Activated naive CD4-positive, alpha-beta T cell treated with Interleukin-2 at 50 U/mL for 16 hours (primary cell): Measurements from ENCODE around the gene ZDHHC18.
"Not testable (repeated sequence)": the region's sequence is repeated elsewhere in the genome, so short reads cannot be mapped to it uniquely, and the experiment has no call there.

Experiments used
- DNase-seq: peaks from one replicate; pipeline ENCODE4 v3.0.0-alpha.2; 2020

The ZDHHC18 gene

GRCh38 chr1:26862781-26863684, 36.5 kb downstream of the ZDHHC18 start, which contains the start of gene SFN:
Gene SFN (plus strand): TSS chr1:26863149. CDS start chr1:26863213, 64 bp downstream.
- peak; percentile 55 for DNase-seq

- no peak for DNase-seq
Measured at GRCh38 chr1:26863685-26864077, 37.2 kb downstream of the ZDHHC18 start.

GRCh38 chr1:26864610-26865480, 38.4 kb downstream of the ZDHHC18 start:
- peak; percentile 95 for DNase-seq

GRCh38 chr1:26873097-26873496, 46.6 kb downstream of the ZDHHC18 start:
- not testable (repeated sequence) for DNase-seq

- DNase-seq = no peak
Measured at GRCh38 chr1:26874896-26875295, 48.4 kb downstream of the ZDHHC18 start.

- DNase-seq = no peak
Measured at GRCh38 chr1:26877326-26877725, 50.8 kb downstream of the ZDHHC18 start.

GRCh38 chr1:26879793-26880192, 53.3 kb downstream of the ZDHHC18 start:
- DNase-seq = no peak

GRCh38 chr1:26881611-26882010, 55.1 kb downstream of the ZDHHC18 start:
- not testable (repeated sequence) for DNase-seq

GRCh38 chr1:26882696-26883463, 56.4 kb downstream of the ZDHHC18 start:
- no peak for DNase-seq

- DNase-seq = no peak
Measured at GRCh38 chr1:26887125-26887524, 60.6 kb downstream of the ZDHHC18 start.

- DNase-seq = no peak
Measured at GRCh38 chr1:26888231-26888630, 61.7 kb downstream of the ZDHHC18 start.

GRCh38 chr1:26889551-26890466, 63.3 kb downstream of the ZDHHC18 start, which contains the start of gene GPN2:
Gene GPN2 (minus strand): TSS chr1:26890283. CDS start chr1:26890096, 187 bp downstream.
- peak; percentile 83 for DNase-seq

- DNase-seq = no peak
Measured at GRCh38 chr1:26890467-26890796, 63.9 kb downstream of the ZDHHC18 start.

- DNase-seq = no peak
Measured at GRCh38 chr1:26894263-26894662, 67.8 kb downstream of the ZDHHC18 start.

- DNase-seq = no peak
Measured at GRCh38 chr1:26897351-26897750, 70.9 kb downstream of the ZDHHC18 start.

- DNase-seq = peak; percentile 87
Measured at GRCh38 chr1:26900001-26900814, 73.7 kb downstream of the ZDHHC18 start, which contains the start of gene GPATCH3. Gene GPATCH3 (minus strand): TSS chr1:26900467. CDS start chr1:26900442, 25 bp downstream.

- no peak for DNase-seq
Measured at GRCh38 chr1:26900815-26901511, 74.5 kb downstream of the ZDHHC18 start.
